ENCODE results near the gene C3orf20. TPM values are rescaled to one million over a fixed set of nuclear protein-coding genes. Genes with fewer than 3 reads are reported as not detected.

C3orf20 gene
- total RNA-seq, 1 experiment from 2014 or later, result not detected

DNA sequence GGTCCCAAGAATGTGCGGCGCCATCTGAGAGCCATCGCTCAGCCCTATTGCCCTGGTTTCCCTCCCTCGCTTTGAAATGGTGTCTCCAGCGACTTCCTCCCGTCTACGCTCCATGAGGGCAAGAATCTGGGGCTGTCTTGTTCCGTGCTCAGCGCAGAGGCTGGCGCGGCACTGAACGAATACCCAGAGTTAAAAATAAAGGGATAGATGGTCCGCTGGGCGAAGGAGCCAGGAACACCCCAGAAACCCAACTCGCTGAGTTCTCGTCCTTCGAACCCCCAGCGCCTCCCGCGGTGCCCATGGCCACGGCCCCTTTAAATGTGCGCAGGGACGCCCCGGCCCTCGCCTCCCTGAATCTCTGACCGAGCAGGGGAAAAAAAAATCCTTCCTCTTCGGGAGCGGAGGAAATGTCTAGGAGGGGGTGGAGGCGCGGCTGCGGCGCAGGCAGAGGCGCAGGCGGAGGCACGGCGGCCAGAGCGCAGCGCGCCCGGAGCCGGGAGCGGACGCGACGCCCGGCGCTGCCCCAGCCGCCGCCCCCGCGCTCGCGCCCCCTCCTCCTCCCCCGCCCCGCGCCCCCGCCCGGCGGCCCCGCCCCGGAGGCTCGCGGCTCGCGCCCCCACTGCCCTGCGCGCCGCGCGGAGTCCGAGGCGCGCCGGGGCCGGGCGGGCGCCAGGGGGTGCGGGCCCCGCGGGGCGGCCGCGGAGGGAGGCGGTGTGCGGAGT is 135.3 kb downstream of the C3orf20 start:
- in situ Hi-C loops (cut with HindIII; ENCODE audit: low pct_unique_long_range_greater_than_20kb, low sequenced_read_pairs), result no loop called here
- DNase-seq (ENCODE audit: low read depth, low spot score), result no peak

DNA sequence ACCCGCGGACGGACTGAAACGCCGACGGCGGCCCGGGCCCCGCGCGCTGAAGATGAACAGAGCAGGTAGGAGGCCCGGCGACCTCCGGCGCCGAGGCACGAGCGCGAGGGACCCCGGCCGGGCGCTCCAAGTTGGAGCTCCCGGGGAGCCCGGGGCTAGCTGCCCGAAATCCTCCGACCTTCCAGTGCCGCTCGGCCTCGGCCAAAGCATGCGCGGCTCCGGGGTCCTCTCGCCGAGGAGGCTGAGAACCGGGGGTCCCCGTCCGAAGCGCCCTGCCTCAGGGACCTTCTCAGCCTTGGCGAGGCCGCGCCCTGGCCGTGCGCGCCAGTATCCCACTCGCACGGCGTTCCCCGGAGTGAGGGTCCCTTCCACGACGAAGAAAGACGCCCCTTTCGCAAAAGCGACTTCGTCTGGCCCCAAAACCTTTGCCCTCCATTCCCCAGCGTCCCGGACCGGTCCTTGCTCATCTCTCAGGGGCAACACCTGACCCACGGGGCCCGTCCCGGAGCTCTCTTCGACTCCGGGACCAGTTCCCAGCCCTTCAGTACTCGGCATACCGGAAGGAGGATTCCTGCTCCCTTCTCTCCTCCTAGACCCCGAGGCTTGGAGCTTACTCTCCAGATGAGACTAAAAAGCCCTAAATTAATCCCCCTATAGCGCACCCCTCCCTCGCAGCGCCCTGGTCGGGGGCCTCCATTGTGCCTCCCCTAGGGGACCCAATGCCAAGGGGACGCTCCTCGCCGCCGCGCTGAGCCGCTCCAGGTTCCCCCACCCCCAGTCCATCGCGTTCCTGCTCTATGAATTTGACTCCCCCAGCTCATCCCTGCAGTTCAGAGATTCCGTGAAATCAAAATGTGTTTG is 136.1 kb downstream of the C3orf20 start:
- in situ Hi-C loops (cut with HindIII; ENCODE audit: low pct_unique_long_range_greater_than_20kb, low sequenced_read_pairs), result no loop called here

DNA sequence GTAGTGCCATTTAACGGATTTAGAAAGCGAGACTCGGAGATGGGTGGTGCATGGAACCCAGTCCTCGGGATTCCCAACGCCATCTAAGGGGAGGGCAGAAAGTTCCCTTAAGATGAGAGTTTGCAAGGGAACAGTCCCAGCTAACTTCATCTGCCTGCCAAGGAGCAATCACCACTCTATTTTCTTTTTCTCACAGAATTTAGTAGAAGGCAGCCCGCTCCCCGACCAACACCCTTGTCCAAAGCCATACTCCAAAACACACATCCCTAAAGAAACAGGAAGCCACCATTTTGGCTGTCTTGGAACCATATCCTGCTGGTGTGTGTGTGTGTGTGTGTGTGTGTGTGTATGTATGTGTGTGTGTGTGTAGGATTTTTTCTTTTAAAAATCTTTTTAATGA is 136.7 kb downstream of the C3orf20 start:
- in situ Hi-C loops (cut with HindIII; ENCODE audit: low pct_unique_long_range_greater_than_20kb, low sequenced_read_pairs), result no loop called here
- DNase-seq (ENCODE audit: low read depth, low spot score), result no peak

More for the DNA sequence above, 136.1 kb downstream of the C3orf20 start:
- DNase-seq (ENCODE audit: low read depth, low spot score), result no peak

DNA sequence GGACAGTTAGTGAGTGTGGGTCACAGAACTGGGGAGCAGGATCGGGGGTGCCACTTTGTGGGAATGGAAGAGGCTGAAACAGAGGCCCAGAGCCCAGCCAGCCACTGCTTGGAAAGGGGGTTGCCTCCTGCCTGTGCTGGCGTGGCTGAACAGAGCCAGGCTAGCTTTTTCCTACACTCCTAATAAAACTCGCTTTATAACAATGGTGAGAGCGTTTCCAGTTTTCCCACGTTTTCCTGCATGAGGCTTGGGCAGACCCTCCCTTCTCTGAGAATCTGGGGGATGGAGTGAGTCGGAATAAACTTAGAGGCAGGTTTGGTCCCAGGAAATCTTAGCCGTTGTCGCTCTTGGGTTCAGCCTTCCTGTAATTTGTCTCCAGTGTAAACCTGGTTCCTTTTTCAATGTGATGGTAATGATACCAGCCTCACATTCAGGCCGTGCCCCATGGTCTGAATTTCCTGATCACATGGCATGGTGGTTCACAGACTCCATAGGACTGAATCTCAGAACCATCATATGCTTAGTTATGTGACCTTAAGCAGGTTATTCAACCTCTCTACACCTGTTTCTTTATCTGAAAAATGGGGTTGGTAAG is 137.4 kb downstream of the C3orf20 start:
- DNase-seq (ENCODE audit: low read depth, low spot score), result no peak
- in situ Hi-C loops (cut with HindIII; ENCODE audit: low pct_unique_long_range_greater_than_20kb, low sequenced_read_pairs), result no loop called here

DNA sequence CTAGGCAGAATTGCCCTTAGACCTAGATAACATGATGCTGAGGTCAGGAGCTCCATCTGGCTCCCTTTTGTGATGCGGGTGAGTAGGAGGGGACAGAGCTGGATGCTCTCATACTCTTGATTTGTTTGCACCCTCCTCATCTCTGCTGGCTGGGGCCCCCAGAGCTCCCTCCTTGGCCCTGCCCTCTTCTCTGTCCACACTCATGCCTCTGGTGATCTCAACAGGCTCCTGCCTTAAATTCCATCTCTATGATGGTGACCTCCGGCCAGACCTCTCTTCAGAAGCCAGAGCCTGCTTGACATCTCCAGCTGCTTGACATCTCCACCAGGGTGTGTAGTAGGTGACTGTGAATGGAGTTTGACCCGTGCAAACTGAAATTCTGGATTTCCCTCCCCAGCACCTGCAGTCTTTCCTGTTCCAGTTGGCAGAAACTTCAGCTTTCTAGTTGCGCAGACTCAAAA is 139.5 kb downstream of the C3orf20 start:
- in situ Hi-C loops (cut with HindIII; ENCODE audit: low pct_unique_long_range_greater_than_20kb, low sequenced_read_pairs), result no loop called here
- DNase-seq (ENCODE audit: low read depth, low spot score), result no peak

DNA sequence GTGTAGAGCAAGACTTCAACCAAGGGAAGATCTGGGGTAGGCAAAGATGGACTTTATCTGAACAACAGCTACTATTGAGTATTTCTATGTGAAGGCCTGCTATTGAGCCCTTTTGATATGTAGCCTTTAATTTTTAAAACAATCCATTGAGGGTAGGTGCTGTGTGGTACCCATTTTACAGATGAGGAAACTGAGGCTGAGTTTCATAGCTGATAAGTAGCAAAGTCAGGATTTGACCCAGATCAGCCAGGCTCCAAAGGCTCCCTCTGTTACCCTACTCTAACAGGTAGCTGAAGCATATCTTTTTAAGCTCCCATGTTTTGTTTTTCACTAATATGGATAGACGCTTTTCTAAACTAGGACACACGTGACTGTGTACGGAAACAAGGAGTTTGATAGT is 141.4 kb downstream of the C3orf20 start:
- in situ Hi-C loops (cut with HindIII; ENCODE audit: low pct_unique_long_range_greater_than_20kb, low sequenced_read_pairs), result no loop called here
- DNase-seq (ENCODE audit: low read depth, low spot score), result no peak

DNA sequence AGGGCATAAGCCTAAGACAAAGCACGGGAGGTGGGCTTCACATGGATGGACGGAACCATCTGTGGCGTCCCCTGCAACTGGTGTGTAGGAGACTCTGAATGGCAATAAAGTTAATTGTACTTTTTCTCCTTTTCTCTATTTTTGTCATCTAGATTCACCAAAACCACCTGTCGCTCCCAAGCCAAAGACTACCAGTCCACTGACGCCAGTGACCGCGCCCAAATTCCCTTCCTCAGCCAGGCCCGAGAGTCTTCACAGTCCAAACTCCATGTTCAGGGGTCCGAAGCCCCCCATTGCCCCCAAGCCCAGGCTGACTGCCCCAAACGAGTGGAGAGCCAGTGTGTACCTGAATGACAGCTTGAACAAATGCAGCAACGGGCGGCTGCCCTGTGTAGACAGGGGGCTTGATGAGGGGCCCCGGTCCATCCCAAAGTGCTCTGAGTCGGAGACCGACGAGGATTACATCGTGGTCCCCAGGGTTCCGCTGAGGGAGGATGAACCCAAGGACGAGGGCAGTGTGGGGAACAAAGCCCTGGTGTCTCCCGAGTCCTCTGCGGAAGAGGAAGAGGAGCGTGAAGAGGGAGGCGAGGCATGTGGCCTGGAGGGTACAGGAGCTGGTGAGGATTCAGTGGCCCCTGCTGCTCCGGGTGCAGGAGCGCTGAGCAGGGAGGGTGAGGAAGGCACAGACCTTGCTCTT is 144.0 kb downstream of the C3orf20 start, which contains the start of gene FGD5:
Gene FGD5 (plus strand): TSS at position 159 of the 697 bp plus-strand sequence. CDS start 110 bp downstream, at position 269.
- no peak for DNase-seq (ENCODE audit: low read depth, low spot score)
- in situ Hi-C loops (cut with HindIII; ENCODE audit: low pct_unique_long_range_greater_than_20kb, low sequenced_read_pairs), result no loop called here

DNA sequence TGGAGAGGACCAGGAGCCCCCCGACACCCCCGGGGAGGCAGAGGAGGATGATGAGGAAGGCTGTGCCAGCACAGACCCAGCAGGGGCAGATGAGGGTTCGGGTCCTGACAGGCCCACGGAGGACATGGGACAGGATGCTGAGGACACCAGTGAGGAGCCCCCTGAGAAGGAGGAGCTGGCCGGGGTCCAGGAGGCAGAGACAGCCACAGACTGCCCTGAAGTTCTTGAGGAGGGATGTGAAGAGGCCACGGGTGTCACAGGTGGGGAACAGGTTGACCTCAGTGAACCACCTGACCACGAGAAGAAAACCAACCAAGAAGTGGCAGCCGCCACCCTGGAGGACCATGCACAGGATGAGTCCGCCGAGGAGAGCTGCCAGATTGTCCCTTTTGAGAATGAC is 144.7 kb downstream of the C3orf20 start:
- DNase-seq (ENCODE audit: low read depth, low spot score), result no peak
- in situ Hi-C loops (cut with HindIII; ENCODE audit: low pct_unique_long_range_greater_than_20kb, low sequenced_read_pairs), result no loop called here

DNA sequence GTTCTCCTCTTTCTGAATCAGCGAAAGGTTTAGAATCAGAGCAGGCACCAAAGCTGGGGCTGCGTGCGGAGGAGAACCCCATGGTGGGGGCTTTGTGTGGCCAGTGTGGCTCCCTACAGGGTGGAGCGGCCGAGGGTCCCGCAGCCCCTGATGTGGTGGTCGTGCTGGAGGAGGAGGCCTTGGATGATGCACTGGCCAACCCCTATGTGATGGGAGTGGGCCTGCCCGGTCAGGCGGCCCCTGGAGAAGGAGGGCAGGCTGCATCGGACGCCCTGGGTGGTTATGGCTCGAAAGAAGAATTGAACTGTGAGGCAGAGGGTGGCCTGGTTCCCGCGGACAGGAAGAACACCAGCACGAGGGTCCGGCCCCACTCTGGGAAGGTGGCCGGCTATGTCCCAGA is 145.2 kb downstream of the C3orf20 start:
- DNase-seq (ENCODE audit: low read depth, low spot score), result no peak
- in situ Hi-C loops (cut with HindIII; ENCODE audit: low pct_unique_long_range_greater_than_20kb, low sequenced_read_pairs), result no loop called here

DNA sequence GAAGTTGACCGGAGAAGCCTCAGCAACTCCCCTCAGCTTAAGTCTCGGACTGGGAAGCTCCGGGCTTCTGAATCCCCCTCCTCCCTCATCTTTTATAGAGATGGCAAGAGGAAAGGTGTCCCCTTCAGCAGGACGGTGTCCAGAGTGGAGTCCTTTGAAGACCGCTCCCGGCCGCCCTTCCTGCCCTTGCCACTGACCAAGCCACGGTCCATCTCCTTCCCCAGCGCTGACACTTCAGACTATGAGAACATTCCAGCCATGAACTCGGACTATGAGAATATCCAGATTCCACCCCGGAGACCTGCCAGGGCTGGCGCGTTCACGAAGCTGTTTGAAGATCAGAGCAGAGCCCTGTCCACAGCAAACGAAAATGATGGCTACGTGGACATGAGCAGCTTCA is 146.2 kb downstream of the C3orf20 start:
- DNase-seq (ENCODE audit: low read depth, low spot score), result no peak
- in situ Hi-C loops (cut with HindIII; ENCODE audit: low pct_unique_long_range_greater_than_20kb, low sequenced_read_pairs), result no loop called here

DNA sequence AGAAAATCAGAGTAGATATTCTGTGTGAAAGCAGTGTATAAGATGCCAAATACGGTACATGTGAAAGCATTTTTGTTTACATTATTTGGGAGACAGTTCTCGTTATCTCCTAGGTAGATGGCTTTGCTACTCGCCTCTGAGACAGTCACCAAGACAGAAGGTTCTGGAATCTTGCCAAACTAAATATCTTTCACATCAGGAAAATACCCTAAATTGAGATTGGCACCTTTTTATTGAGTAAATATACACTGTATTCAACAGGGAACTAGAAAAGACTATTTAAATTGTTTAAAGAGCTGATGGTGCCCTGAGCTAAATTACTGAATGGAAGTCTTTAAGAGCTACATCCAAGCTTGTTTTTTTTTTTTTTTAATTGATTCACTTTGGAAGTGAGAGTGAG is 147.2 kb downstream of the C3orf20 start:
- no peak for DNase-seq (ENCODE audit: low read depth, low spot score)
- in situ Hi-C loops (cut with HindIII; ENCODE audit: low pct_unique_long_range_greater_than_20kb, low sequenced_read_pairs), result no loop called here

Other genes starting within 250 kb of the C3orf20 start
- 0.18 and 0.27 TPM in 2 replicates for gene GRIP2, start 134.8 kb upstream of the C3orf20 start, total RNA-seq (2014; rRNA removed; shearing (Covaris generic))
- gene CCDC174, start 23.4 kb upstream of the C3orf20 start, total RNA-seq (2014; rRNA removed; shearing (Covaris generic)), result 20.0 and 21.7 TPM in 2 replicates
- gene FGD5, start 143.8 kb downstream of the C3orf20 start, total RNA-seq (2014; rRNA removed; shearing (Covaris generic)), result not detected in 2 replicates